Neutrophil (primary cell): Measurements from ENCODE around the gene PPP6R3.

Experiments
- H3K27ac ChIP-seq: fragments of 200-600 bp; sonication (generic); 2 replicates; pipeline ENCODE4 v1.5.1; 2016; ENCODE audit warnings: mild to moderate bottlenecking, moderate library complexity
- H3K27me3 ChIP-seq: fragments of 200-600 bp; sonication (generic); 2 replicates; pipeline ENCODE4 v1.6.0; 2016; ENCODE audit warnings: mild to moderate bottlenecking
- H3K36me3 ChIP-seq: fragments of 200-600 bp; sonication (generic); 2 replicates; pipeline ENCODE4 v1.5.1; 2017
- H3K4me1 ChIP-seq, 2 experiments: fragments of 200-600 bp in 1 of 2; sonication (generic) in 1 of 2; 1 replicate in 1 of 2; 2 replicates in 1 of 2; pipeline versions ENCODE4 v1.5.1 to v1.6.1; 2013 to 2016; ENCODE audit warnings: low read depth in 1 of 2, low read length in 1 of 2, mild to moderate bottlenecking in 1 of 2, moderate library complexity in 1 of 2; ENCODE audit not compliant: control insufficient read depth in 1 of 2, insufficient read depth in 1 of 2
- H3K4me3 ChIP-seq, 2 experiments: fragments of 200-600 bp in 1 of 2; sonication (generic) in 1 of 2; 1 replicate in 1 of 2; 2 replicates in 1 of 2; pipeline ENCODE4 v1.5.1; 2013 to 2016; ENCODE audit warnings: low read depth in 1 of 2, low read length in 1 of 2, mild to moderate bottlenecking in 1 of 2, moderate library complexity in 1 of 2
- H3K9me3 ChIP-seq: fragments of 200-600 bp; sonication (generic); 2 replicates; pipeline ENCODE4 v1.5.1; 2016
- CTCF ChIP-seq: fragments of 200-600 bp; sonication (generic); IDR thresholded peaks from 2 replicates; pipeline ENCODE4 v1.5.1; 2016; ENCODE audit warnings: antibody characterized with exemption

PPP6R3 gene

GRCh38 chr11:68593441-68593840 is 132.9 kb downstream of the PPP6R3 start:
- Histone ChIP-seq H3K27me3 (no peaks in the 10 kb centered on the region), H3K4me3 (no peak overlapping the region), H3K9me3 (no peaks in the 10 kb centered on the region), H3K36me3 (peaks cover 84% of the 10 kb centered on the region), H3K4me1 (no peaks in the 10 kb centered on the region), H3K27ac (no peak overlapping the region)
- TF ChIP-seq CTCF = no peak

GRCh38 chr11:68594123-68594522 is 133.6 kb downstream of the PPP6R3 start:
- TF ChIP-seq CTCF = no peak
- Histone ChIP-seq H3K27me3 (no peaks in the 10 kb centered on the region), H3K36me3 (peaks cover 84% of the 10 kb centered on the region), H3K4me3 (no peak overlapping the region), H3K9me3 (no peaks in the 10 kb centered on the region), H3K27ac (no peak overlapping the region), H3K4me1 (no peaks in the 10 kb centered on the region)

- Histone ChIP-seq H3K36me3 (peaks cover 85% of the 10 kb centered on the region), H3K4me1 (no peaks in the 10 kb centered on the region), H3K27me3 (no peaks in the 10 kb centered on the region), H3K27ac (no peak overlapping the region), H3K4me3 (no peak overlapping the region), H3K9me3 (no peaks in the 10 kb centered on the region)
- no peak for TF ChIP-seq CTCF
Measured at GRCh38 chr11:68596231-68596630, 135.7 kb downstream of the PPP6R3 start.

- Histone ChIP-seq H3K4me3 (no peak overlapping the region), H3K36me3 (peaks cover 90% of the 10 kb centered on the region), H3K4me1 (no peaks in the 10 kb centered on the region), H3K9me3 (no peaks in the 10 kb centered on the region), H3K27me3 (no peaks in the 10 kb centered on the region), H3K27ac (no peak overlapping the region)
- TF ChIP-seq CTCF = no peak
Measured at GRCh38 chr11:68598816-68599653, 138.5 kb downstream of the PPP6R3 start.

- Histone ChIP-seq H3K27ac (no peak overlapping the region), H3K36me3 (peaks cover 100% of the 10 kb centered on the region), H3K4me1 (no peaks in the 10 kb centered on the region), H3K9me3 (no peaks in the 10 kb centered on the region), H3K4me3 (no peak overlapping the region), H3K27me3 (no peaks in the 10 kb centered on the region)
- no peak for TF ChIP-seq CTCF
Measured at GRCh38 chr11:68601147-68601546, 140.6 kb downstream of the PPP6R3 start.
